Upper lobe of right lung (tissue), 1 donor: ENCODE measurements around the gene NSFL1C. TPM values are rescaled to one million over a fixed set of nuclear protein-coding genes. Genes with fewer than 3 reads are reported as not detected.

Experiments
- ATAC-seq: fragments of 200-7000 bp; cut with Tn5 transposase; one replicate; pipeline ENCODE4 v1.9.1; 2020; ENCODE audit warnings: mild to moderate bottlenecking, moderate library complexity
- DNase-seq: peaks from one replicate; pipeline ENCODE4 v3.0.0-alpha.2; 2020
- H3K27ac ChIP-seq: fragments of 200-600 bp; one replicate; pipeline ENCODE4 v1.8.0; 2022
- H3K27me3 ChIP-seq: fragments of 200-600 bp; one replicate; pipeline ENCODE4 v1.8.0; 2022; ENCODE audit warnings: mild to moderate bottlenecking
- H3K36me3 ChIP-seq: fragments of 200-600 bp; one replicate; pipeline ENCODE4 v1.8.0; 2022
- H3K4me1 ChIP-seq: fragments of 200-600 bp; one replicate; pipeline ENCODE4 v1.8.0; 2022
- H3K4me3 ChIP-seq: fragments of 200-600 bp; one replicate; pipeline ENCODE4 v1.8.0; 2022; ENCODE audit warnings: mild to moderate bottlenecking
- H3K9me3 ChIP-seq: fragments of 200-600 bp; one replicate; pipeline ENCODE4 v1.8.0; 2022
- CTCF ChIP-seq: fragments of 200-600 bp; IDR thresholded peaks from one replicate; pipeline ENCODE4 v1.8.0; 2022; ENCODE audit warnings: antibody characterized with exemption
- intact Hi-C: fragments of 100-400 bp; cut with DNase I; formaldehyde crosslinking; loops from one replicate; pipeline ENCODE4 v1.11.0; 2022
- total RNA-seq: library from RNA; stranded (reverse); fragmentation: NEBNext Ultra II Directional; extraction: Animal tissue kit (Norgen Biotek cat#: 25700); gene quantifications from one replicate; pipeline ENCODE4 v1.2.1, GENCODE V29; 2021
- donor health status: DM: no; HTN: yes; CAD: no; lungs with severe emphysema.

Gene NSFL1C
- total RNA-seq, 1 donor from 2014 or later: 73.4 TPM

DNA sequence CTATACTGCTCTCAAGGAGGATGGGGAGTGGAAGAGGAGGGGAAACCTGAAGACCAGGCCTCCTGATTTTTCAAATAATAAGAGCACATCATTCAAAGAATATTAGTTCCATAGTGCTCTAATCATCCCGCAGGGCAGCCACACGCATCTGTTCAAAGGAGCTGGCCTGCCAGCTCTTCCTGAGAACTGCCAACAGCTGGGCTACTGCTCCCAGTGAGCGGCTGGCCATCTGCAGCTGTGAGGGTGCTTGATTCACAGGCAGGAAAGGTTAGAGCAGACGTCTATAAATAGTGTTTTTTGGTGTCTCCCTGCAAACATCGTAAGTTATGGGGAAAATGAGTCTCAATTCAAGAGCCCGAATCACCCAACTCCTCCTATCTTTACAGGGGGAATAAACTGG lies 17.3 kb downstream of the NSFL1C start:
- Histone ChIP-seq H3K4me3 (no peak overlapping the region), H3K27ac (no peak overlapping the region), H3K36me3 (peaks cover 100% of the 10 kb centered on the region), H3K4me1 (no peaks in the 10 kb centered on the region), H3K27me3 (no peaks in the 10 kb centered on the region), H3K9me3 (no peaks in the 10 kb centered on the region)
- no peak for DNase-seq
- no peak for ATAC-seq
- intact Hi-C loops: no loop called here
- TF ChIP-seq CTCF: no peak

DNA sequence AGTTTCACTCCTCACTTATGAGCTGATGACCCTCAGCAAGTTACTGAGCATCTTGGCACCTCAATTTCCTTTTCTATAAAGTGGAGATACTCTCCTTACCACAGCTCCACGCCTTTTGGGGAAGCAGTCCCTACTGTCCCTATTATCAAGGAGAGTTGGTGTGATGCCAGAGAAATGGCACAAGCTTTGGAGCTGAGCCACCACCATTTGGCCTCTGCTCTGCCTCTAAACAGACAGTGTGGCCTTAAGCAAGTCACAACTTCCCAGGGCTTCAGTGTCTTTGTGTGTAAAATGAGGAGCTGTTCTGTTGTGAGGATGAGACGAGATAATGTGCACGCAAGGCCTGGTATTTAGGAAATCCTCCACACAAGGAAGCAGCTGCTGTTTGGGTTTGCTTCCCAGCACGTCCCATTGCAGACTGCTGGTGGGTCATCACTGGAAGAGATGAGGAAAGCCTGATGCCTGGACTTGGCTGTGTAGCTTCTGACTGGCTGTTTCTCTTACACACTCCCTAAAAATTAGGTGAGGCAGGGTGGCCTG lies 18.5 kb downstream of the NSFL1C start:
- no peak overlapping the region for H3K4me3 ChIP-seq
- H3K27ac ChIP-seq: no peak overlapping the region
- no peak for DNase-seq
- no peaks in the 10 kb centered on the region for H3K4me1 ChIP-seq
- H3K36me3 ChIP-seq: peaks cover 100% of the 10 kb centered on the region
- H3K9me3 ChIP-seq: no peaks in the 10 kb centered on the region
- no peak for TF ChIP-seq CTCF
- H3K27me3 ChIP-seq: no peaks in the 10 kb centered on the region
- intact Hi-C loops: no loop called here
- ATAC-seq: no peak

- Histone ChIP-seq H3K4me1 (no peaks in the 10 kb centered on the region), H3K27ac (no peak overlapping the region), H3K27me3 (no peaks in the 10 kb centered on the region), H3K9me3 (no peaks in the 10 kb centered on the region), H3K36me3 (peaks cover 100% of the 10 kb centered on the region), H3K4me3 (no peak overlapping the region)
- intact Hi-C loops: no loop called here
- no peak for ATAC-seq
- TF ChIP-seq CTCF: no peak
- DNase-seq: no peak
Observed at GRCh38 chr20:1446536-1446935, 20.1 kb downstream of the NSFL1C start.

DNA sequence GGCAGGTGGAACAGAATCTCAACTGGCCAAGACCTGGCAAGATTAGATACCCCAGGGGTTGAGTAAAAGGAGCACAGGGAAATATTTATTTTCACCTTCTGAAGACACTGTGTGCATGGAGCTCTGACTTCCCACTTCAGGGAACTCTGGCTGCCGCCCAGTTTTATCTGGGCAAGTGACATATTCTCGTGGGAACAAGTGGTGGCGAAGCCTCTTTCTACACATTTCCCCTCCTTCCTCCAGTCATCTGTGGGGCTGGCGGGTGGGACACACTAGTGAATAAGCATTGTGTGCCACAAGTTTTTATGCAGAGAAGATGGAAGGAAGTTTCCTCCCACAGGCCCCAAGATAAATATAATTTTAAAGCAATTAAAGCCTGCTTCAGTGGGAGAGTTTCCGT lies 23.6 kb downstream of the NSFL1C start:
- no peaks in the 10 kb centered on the region for H3K9me3 ChIP-seq
- H3K27me3 ChIP-seq: no peaks in the 10 kb centered on the region
- no peak overlapping the region for H3K4me3 ChIP-seq
- peaks cover 72% of the 10 kb centered on the region for H3K36me3 ChIP-seq
- no peak overlapping the region for H3K27ac ChIP-seq
- intact Hi-C loops: no loop called here
- ATAC-seq: no peak
- no peak for DNase-seq
- TF ChIP-seq CTCF: no peak
- H3K4me1 ChIP-seq: no peaks in the 10 kb centered on the region

- Histone ChIP-seq H3K36me3 (peaks cover 65% of the 10 kb centered on the region), H3K9me3 (no peaks in the 10 kb centered on the region), H3K4me1 (no peaks in the 10 kb centered on the region), H3K4me3 (no peak overlapping the region), H3K27ac (no peak overlapping the region), H3K27me3 (no peaks in the 10 kb centered on the region)
- DNase-seq (no peak), ATAC-seq (no peak)
- no peak for TF ChIP-seq CTCF
- intact Hi-C loops: no loop called here
Observed at GRCh38 chr20:1442304-1442703, 24.3 kb downstream of the NSFL1C start.

DNA sequence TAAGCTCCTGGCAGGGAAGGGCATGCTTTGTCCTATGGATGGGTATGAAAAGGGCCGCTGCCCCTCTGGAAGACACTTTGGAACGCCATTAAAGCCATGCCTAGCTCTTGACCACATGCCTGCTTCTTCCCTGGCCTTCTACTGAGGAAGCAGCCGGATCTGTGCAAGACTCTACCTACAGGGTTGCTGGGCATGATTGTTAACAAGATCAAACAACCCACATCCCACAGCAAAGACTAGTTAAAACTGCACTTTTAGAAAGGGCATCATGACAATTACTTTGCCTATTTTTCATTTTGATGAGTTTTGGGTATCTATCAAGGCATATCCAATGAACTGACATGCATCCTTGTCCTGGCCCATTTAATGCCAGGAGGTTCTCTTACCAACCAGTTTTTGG lies 25.5 kb downstream of the NSFL1C start:
- Histone ChIP-seq H3K27me3 (no peaks in the 10 kb centered on the region), H3K27ac (no peak overlapping the region), H3K9me3 (no peaks in the 10 kb centered on the region), H3K4me1 (no peaks in the 10 kb centered on the region), H3K36me3 (peaks cover 53% of the 10 kb centered on the region), H3K4me3 (no peak overlapping the region)
- ATAC-seq (no peak), DNase-seq (no peak)
- TF ChIP-seq CTCF: no peak
- intact Hi-C loops: no loop called here
